Endothelial cell of umbilical vein (primary cell): ENCODE results near the gene RASGRP1.

ENCODE experiments used
- POLR2A ChIP-seq: IDR thresholded peaks from 2 replicates; pipeline ENCODE4 v1.6.1; 2012; ENCODE audit warnings: low read depth, mild to moderate bottlenecking, control low read depth, low read length
- POLR2AphosphoS5 ChIP-seq: IDR thresholded peaks from 2 replicates; pipeline ENCODE4 v1.6.1; 2012; ENCODE audit warnings: low read depth, mild to moderate bottlenecking, control low read depth, low read length, moderate library complexity; ENCODE audit not compliant: insufficient read depth
- TF ChIP-seq, protein P1 (sequence below), 2 donors: IDR thresholded peaks; 1 replicate in 1 of 2; 2 replicates in 1 of 2; pipeline ENCODE4 v1.5.1; 2011; ENCODE audit warnings: low read length in 2 of 2, mild to moderate bottlenecking in 2 of 2, moderate library complexity in 2 of 2, control low read depth in 1 of 2, inconsistent platforms in 1 of 2, low read depth in 1 of 2; ENCODE audit not compliant: insufficient read depth in 1 of 2; ENCODE audit errors: extremely low read depth in 1 of 2

DNA sequence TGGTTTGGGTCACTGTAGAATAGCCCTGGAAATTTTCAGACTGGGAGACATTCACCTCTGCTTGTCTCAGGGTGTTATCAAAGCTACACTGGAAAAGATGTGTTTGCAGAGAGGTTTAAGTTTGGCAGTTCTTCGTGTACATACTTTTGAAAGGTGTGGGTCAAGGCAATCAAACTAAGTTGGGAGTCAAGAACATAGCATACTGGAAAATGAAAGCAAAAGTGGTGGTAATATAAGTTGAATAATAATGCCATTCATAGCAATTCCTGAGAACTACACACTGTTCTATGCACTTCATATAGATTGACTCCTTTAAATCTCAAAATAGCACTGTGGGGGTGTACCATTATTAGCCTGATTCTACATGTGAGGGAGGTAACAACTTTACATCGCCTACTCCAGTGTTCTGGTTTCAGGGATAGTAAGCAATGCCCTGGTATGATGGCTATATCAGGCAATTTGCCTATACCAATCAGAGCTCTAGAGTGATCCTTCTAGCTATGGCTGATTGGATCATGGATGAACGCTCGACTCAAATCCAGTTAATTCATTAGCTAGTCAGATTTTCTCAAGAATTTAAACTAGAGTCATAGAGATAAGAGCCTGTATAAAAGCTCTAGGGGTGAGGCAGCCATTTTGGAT lies 44.6 kb upstream of the RASGRP1 start:
- no peak for TF ChIP-seq POLR2AphosphoS5
- TF ChIP-seq POLR2A = no peak
- TF ChIP-seq, protein P1, sequence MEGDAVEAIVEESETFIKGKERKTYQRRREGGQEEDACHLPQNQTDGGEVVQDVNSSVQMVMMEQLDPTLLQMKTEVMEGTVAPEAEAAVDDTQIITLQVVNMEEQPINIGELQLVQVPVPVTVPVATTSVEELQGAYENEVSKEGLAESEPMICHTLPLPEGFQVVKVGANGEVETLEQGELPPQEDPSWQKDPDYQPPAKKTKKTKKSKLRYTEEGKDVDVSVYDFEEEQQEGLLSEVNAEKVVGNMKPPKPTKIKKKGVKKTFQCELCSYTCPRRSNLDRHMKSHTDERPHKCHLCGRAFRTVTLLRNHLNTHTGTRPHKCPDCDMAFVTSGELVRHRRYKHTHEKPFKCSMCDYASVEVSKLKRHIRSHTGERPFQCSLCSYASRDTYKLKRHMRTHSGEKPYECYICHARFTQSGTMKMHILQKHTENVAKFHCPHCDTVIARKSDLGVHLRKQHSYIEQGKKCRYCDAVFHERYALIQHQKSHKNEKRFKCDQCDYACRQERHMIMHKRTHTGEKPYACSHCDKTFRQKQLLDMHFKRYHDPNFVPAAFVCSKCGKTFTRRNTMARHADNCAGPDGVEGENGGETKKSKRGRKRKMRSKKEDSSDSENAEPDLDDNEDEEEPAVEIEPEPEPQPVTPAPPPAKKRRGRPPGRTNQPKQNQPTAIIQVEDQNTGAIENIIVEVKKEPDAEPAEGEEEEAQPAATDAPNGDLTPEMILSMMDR (IDR thresholded peaks at IDR 0.05; ENCODE audit: extremely low read depth in 1 of 2, insufficient read depth in 1 of 2, low read depth in 1 of 2, low read length in 2 of 2) = no peak
